ENCODE data around the gene ASCC3. TPM values are rescaled to one million over a fixed set of nuclear protein-coding genes. Genes with fewer than 3 reads are reported as not detected.

Gene ASCC3
- total RNA-seq, 2 experiments from 2014 or later: 28.5 to 47.5 TPM

GRCh38 chr6:100913400-100914276 lies 32.5 kb upstream of the ASCC3 start:
- Histone ChIP-seq H4K20me1 (ENCODE audit: insufficient read depth, low read length) (no peaks in the 10 kb centered on the region), H3K4me2 (ENCODE audit: low read length) (no peak overlapping the region), H3K79me2 (ENCODE audit: insufficient read depth, low read depth, low read length) (no peaks in the 10 kb centered on the region), H3K27ac (ENCODE audit: low read depth, low read length, poor library complexity, severe bottlenecking) (no peak overlapping the region), H3K9me3 (ENCODE audit: low read length) (no peaks in the 10 kb centered on the region), H3K9me2 (ENCODE audit: insufficient read depth, low read length) (no peaks in the 10 kb centered on the region), H2AFZ (ENCODE audit: low read length) (no peak overlapping the region), H3K4me3 (ENCODE audit: low read depth, low read length, poor library complexity, severe bottlenecking) (no peak overlapping the region), H3K36me3 (ENCODE audit: insufficient read depth, low read length) (no peaks in the 10 kb centered on the region), H3K4me1 (ENCODE audit: insufficient read depth, low read length, poor library complexity, severe bottlenecking) (no peaks in the 10 kb centered on the region)
- no peak for DNase-seq (ENCODE audit: low spot score)
- BruUV-seq (replicated peaks): no TSS peak
- ChIA-PET CTCF (ENCODE audit: unreplicated experiment) (no interaction called here), POLR2A (interaction anchor here (0.6 to 1.1 kb wide), 3 partner anchors 13 to 1440 kb away, joined by 3 to 4 read pairs (median 3); no protein-coding TSS in a partner anchor)
- TF ChIP-seq EZH2phosphoT487 (IDR thresholded peaks at IDR 0.05; ENCODE audit: borderline replicate concordance, low read depth, low read length) (no peak), CTCF (conservative IDR thresholded peaks at IDR 0.05; ENCODE audit: low read length) (no peak)
- intact Hi-C loops (cut with micrococcal nuclease; ENCODE audit: unreplicated experiment): no loop called here

GRCh38 chr6:100906325-100906724 lies 25.2 kb upstream of the ASCC3 start:
- H3K9me3 ChIP-seq (ENCODE audit: low read length): no peaks in the 10 kb centered on the region

More at GRCh38 chr6:100906325-100906724, 25.2 kb upstream of the ASCC3 start:
- H3K4me2 ChIP-seq (ENCODE audit: low read length): no peak overlapping the region
- no peak overlapping the region for H2AFZ ChIP-seq (ENCODE audit: low read length)
- H4K20me1 ChIP-seq (ENCODE audit: insufficient read depth, low read length): no peaks in the 10 kb centered on the region
- no TSS peak for BruUV-seq (replicated peaks)
- no peaks in the 10 kb centered on the region for H3K4me1 ChIP-seq (ENCODE audit: insufficient read depth, low read length, poor library complexity, severe bottlenecking)
- DNase-seq (ENCODE audit: low spot score): no peak
- H3K79me2 ChIP-seq (ENCODE audit: insufficient read depth, low read depth, low read length): no peaks in the 10 kb centered on the region
- no peaks in the 10 kb centered on the region for H3K36me3 ChIP-seq (ENCODE audit: insufficient read depth, low read length)
- TF ChIP-seq CTCF (conservative IDR thresholded peaks at IDR 0.05; ENCODE audit: low read length): no peak
- no peak for TF ChIP-seq EZH2phosphoT487 (IDR thresholded peaks at IDR 0.05; ENCODE audit: borderline replicate concordance, low read depth, low read length)
- no peak overlapping the region for H3K4me3 ChIP-seq (ENCODE audit: low read depth, low read length, poor library complexity, severe bottlenecking)
- no peak overlapping the region for H3K27ac ChIP-seq (ENCODE audit: low read depth, low read length, poor library complexity, severe bottlenecking)
- POLR2A ChIA-PET: interaction anchor here (0.6 kb wide), 1 partner anchor 302 kb away, joined by 3 read pairs; no protein-coding TSS in a partner anchor
- intact Hi-C loops (cut with micrococcal nuclease; ENCODE audit: unreplicated experiment): no loop called here
- H3K9me2 ChIP-seq (ENCODE audit: insufficient read depth, low read length): no peaks in the 10 kb centered on the region
- CTCF ChIA-PET (ENCODE audit: unreplicated experiment): no interaction called here

All from OCI-LY7 (cell line).